H9 (cell line): Measurements from ENCODE around the gene CD2. TPM values are rescaled to one million over a fixed set of nuclear protein-coding genes. Genes with fewer than 3 reads are reported as not detected.

Experiments used
- DNase-seq: peaks from one replicate; pipeline ENCODE4 v3.0.0-alpha.2; 2017
- H2AFZ ChIP-seq: one replicate; pipeline ENCODE4 v1.6.1; 2013; ENCODE audit warnings: mild to moderate bottlenecking, low read length, control low read depth, moderate library complexity
- H2AK5ac ChIP-seq: 2 replicates; pipeline ENCODE4 v1.6.1; 2013; ENCODE audit warnings: low read length, control low read depth, mixed read lengths; ENCODE audit not compliant: insufficient read length
- H2BK120ac ChIP-seq: one replicate; pipeline ENCODE4 v1.6.1; 2013; ENCODE audit warnings: low read depth, mild to moderate bottlenecking, low read length, control low read depth, inconsistent platforms; ENCODE audit not compliant: poor library complexity, severe bottlenecking
- H2BK12ac ChIP-seq: 2 replicates; pipeline ENCODE4 v1.6.1; 2013; ENCODE audit warnings: low read length, control low read depth, mixed read lengths, low read depth; ENCODE audit not compliant: insufficient read length
- H2BK15ac ChIP-seq: 2 replicates; pipeline ENCODE4 v1.6.1; 2013; ENCODE audit warnings: low read depth, low read length, control low read depth
- H2BK20ac ChIP-seq: one replicate; pipeline ENCODE4 v1.6.1; 2013; ENCODE audit warnings: low read depth, mild to moderate bottlenecking, low read length, control low read depth, inconsistent platforms; ENCODE audit not compliant: poor library complexity, severe bottlenecking
- H2BK5ac ChIP-seq: 2 replicates; pipeline ENCODE4 v1.6.1; 2013; ENCODE audit warnings: low read length, control low read depth, mixed read lengths; ENCODE audit not compliant: insufficient read length
- H3K14ac ChIP-seq: 2 replicates; pipeline ENCODE4 v1.6.1; 2013; ENCODE audit warnings: low read length, control low read depth; ENCODE audit not compliant: insufficient read depth
- H3K18ac ChIP-seq: 2 replicates; pipeline ENCODE4 v1.6.1; 2013; ENCODE audit warnings: low read depth, mild to moderate bottlenecking, mixed read lengths, low read length, control low read depth; ENCODE audit not compliant: insufficient read length
- H3K23ac ChIP-seq: 2 replicates; pipeline ENCODE4 v1.6.1; 2013; ENCODE audit warnings: low read length, control low read depth, mixed read lengths, low read depth; ENCODE audit not compliant: insufficient read length
- H3K23me2 ChIP-seq: 2 replicates; pipeline ENCODE4 v1.6.1; 2013; ENCODE audit warnings: low read depth, mild to moderate bottlenecking, mixed read lengths, low read length, control low read depth; ENCODE audit not compliant: insufficient read length, poor library complexity, severe bottlenecking
- H3K27ac ChIP-seq: 2 replicates; pipeline ENCODE4 v1.5.1; 2013; ENCODE audit warnings: low read length, control low read depth, mixed read lengths, low read depth; ENCODE audit not compliant: insufficient read length
- H3K27me3 ChIP-seq: 2 replicates; pipeline ENCODE4 v1.6.1; 2013; ENCODE audit warnings: low read length, control low read depth, inconsistent platforms; ENCODE audit not compliant: insufficient read depth
- H3K4ac ChIP-seq: 2 replicates; pipeline ENCODE4 v1.6.1; 2013; ENCODE audit warnings: low read depth, mild to moderate bottlenecking, control low read depth, inconsistent platforms, low read length, moderate library complexity
- H3K4me1 ChIP-seq: 2 replicates; pipeline ENCODE4 v1.6.1; 2013; ENCODE audit warnings: low read length, control low read depth, inconsistent platforms; ENCODE audit not compliant: insufficient read depth
- H3K4me2 ChIP-seq: 2 replicates; pipeline ENCODE4 v1.6.1; 2013; ENCODE audit warnings: low read length, control low read depth, mixed read lengths; ENCODE audit not compliant: insufficient read length, insufficient read depth
- H3K56ac ChIP-seq: 2 replicates; pipeline ENCODE4 v1.6.1; 2013; ENCODE audit warnings: low read depth, mild to moderate bottlenecking, mixed read lengths, low read length, control low read depth; ENCODE audit not compliant: insufficient read length
- H3K79me1 ChIP-seq: 2 replicates; pipeline ENCODE4 v1.6.1; 2013; ENCODE audit warnings: low read depth, mild to moderate bottlenecking, moderate library complexity, low read length, control low read depth, inconsistent platforms; ENCODE audit not compliant: insufficient read depth, poor library complexity, severe bottlenecking
- H3K79me2 ChIP-seq: 2 replicates; pipeline ENCODE4 v1.6.1; 2013; ENCODE audit warnings: low read length, control low read depth, inconsistent platforms; ENCODE audit not compliant: insufficient read depth
- H3K9ac ChIP-seq: 2 replicates; pipeline ENCODE4 v1.6.1; 2013; ENCODE audit warnings: low read length, control low read depth, mixed read lengths; ENCODE audit not compliant: insufficient read length; ENCODE audit errors: extremely low read depth
- H3K9me3 ChIP-seq: one replicate; pipeline ENCODE4 v1.6.1; 2013; ENCODE audit warnings: low read depth, low read length, inconsistent platforms; ENCODE audit not compliant: control insufficient read depth
- H3T11ph ChIP-seq: one replicate; pipeline ENCODE4 v1.6.1; 2013; ENCODE audit warnings: mild to moderate bottlenecking, low read length, control low read depth, inconsistent platforms
- H4K20me1 ChIP-seq: one replicate; pipeline ENCODE4 v1.6.1; 2013; ENCODE audit not compliant: control insufficient read depth, insufficient read length, insufficient read depth
- H4K5ac ChIP-seq: 2 replicates; pipeline ENCODE4 v1.6.1; 2013; ENCODE audit warnings: low read depth, mild to moderate bottlenecking, mixed read lengths, low read length, control low read depth; ENCODE audit not compliant: insufficient read length
- H4K8ac ChIP-seq: replicated peaks from 2 replicates; pipeline ENCODE4 v1.6.1; 2013; ENCODE audit warnings: low read length, control low read depth, mixed read lengths, low read depth; ENCODE audit not compliant: insufficient read length
- H4K91ac ChIP-seq: 2 replicates; pipeline ENCODE4 v1.6.1; 2013; ENCODE audit warnings: low read depth, mild to moderate bottlenecking, moderate library complexity, mixed read lengths, low read length, control low read depth; ENCODE audit not compliant: insufficient read length
- H3K27ac Mint-ChIP-seq, 3 experiments: 2 replicates in 2 of 3; 3 replicates in 1 of 3; pipeline ENCODE4 v1.8.0; 2020 to 2021; ENCODE audit warnings: mixed read lengths in 3 of 3, mild to moderate bottlenecking in 1 of 3, moderate library complexity in 1 of 3
- H3K27me3 Mint-ChIP-seq: 2 replicates; pipeline ENCODE4 v1.8.0; 2021; ENCODE audit warnings: low read depth, mild to moderate bottlenecking, moderate library complexity, mixed read lengths
- H3K36me3 Mint-ChIP-seq, 3 experiments: 2 replicates in 2 of 3; 3 replicates in 1 of 3; pipeline ENCODE4 v1.8.0; 2020 to 2021; ENCODE audit warnings: low read depth in 3 of 3, mixed read lengths in 3 of 3; ENCODE audit not compliant: insufficient read depth in 1 of 3
- H3K4me1 Mint-ChIP-seq, 2 experiments: 2 replicates each; pipeline ENCODE4 v1.8.0; 2020; ENCODE audit warnings: mixed read lengths in 2 of 2
- H3K4me3 Mint-ChIP-seq, 2 experiments: 2 replicates in 1 of 2; 3 replicates in 1 of 2; pipeline ENCODE4 v1.8.0; 2020 to 2021; ENCODE audit warnings: mild to moderate bottlenecking in 2 of 2, mixed read lengths in 2 of 2, moderate library complexity in 1 of 2
- H3K9me3 Mint-ChIP-seq, 2 experiments: 2 replicates in 1 of 2; 3 replicates in 1 of 2; pipeline ENCODE4 v1.8.0; 2020; ENCODE audit warnings: mild to moderate bottlenecking in 2 of 2, mixed read lengths in 2 of 2, moderate library complexity in 1 of 2
- CTCF ChIP-seq: fragments of 200-600 bp; sonication (generic); conservative IDR thresholded peaks from 3 replicates; pipeline ENCODE4 v1.8.0; 2021; ENCODE audit warnings: antibody characterized with exemption, mild to moderate bottlenecking
- whole genome bisulfite sequencing: extraction: QIAGEN DNeasy Blood & Tissue Kit; methylation state at CpG from one replicate; pipeline ENCODE4 v1.1.7; 2013; ENCODE audit warnings: missing lambda C conversion rate, low lambda C conversion rate, mixed read lengths; ENCODE audit not compliant: insufficient read length; ENCODE audit errors: extremely low coverage; 5-methylcytosine and 5-hydroxymethylcytosine counted together
- total RNA-seq: library from RNA; stranded (reverse); gene quantifications from 2 replicates; pipeline ENCODE4 v1.2.1, GENCODE V29; 2021

CD2 gene
- total RNA-seq, 1 experiment from 2014 or later, result not detected

DNA sequence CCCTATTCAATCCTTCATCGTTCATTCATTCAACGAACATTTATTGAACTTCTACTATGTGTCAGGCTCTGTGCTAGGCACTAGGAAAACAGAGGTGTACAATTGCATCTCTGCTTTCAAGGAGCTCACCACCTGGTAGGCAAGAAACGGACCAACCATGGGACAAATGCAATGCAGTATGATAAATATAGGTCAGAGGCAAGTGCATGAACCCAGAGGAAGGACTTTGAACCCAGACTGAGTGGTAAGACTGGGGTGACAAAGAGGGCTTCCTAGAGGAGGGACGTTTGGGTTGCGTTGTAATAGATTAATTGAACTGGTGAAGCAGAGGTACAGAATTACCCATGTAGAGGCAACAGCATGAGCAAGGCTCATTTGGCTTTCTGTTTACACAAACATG is 16.4 kb downstream of the CD2 start:
- Histone ChIP-seq H3K56ac (no peak overlapping the region), H2AFZ (no peak overlapping the region), H4K8ac (no peak overlapping the region), H4K20me1 (no peaks in the 10 kb centered on the region), H3K79me1 (no peaks in the 10 kb centered on the region), H4K5ac (no peak overlapping the region), H3K27me3 (no peaks in the 10 kb centered on the region), H2BK12ac (no peak overlapping the region), H3K4me2 (no peak overlapping the region), H3K9ac (no peak overlapping the region), H2AK5ac (no peak overlapping the region), H2BK120ac (no peak overlapping the region), H2BK20ac (no peak overlapping the region), H3K4me1 (no peaks in the 10 kb centered on the region), H3K23me2 (no peaks in the 10 kb centered on the region), H3K4ac (no peak overlapping the region), H2BK15ac (no peak overlapping the region), H3K9me3 (no peaks in the 10 kb centered on the region), H3K18ac (no peak overlapping the region), H3K23ac (no peak overlapping the region), H3K79me2 (no peaks in the 10 kb centered on the region), H2BK5ac (no peak overlapping the region), H3K27ac (no peak overlapping the region), H3K14ac (no peak overlapping the region), H3T11ph (no peak overlapping the region), H4K91ac (no peak overlapping the region)
- Mint-ChIP-seq H3K36me3 (no peaks in the 10 kb centered on the region; a peak in 2 of 7 replicates), H3K4me3 (no peak overlapping the region), H3K4me1 (peaks cover 6% of the 10 kb centered on the region in 2 experiments; a peak in 3 of 4 replicates), H3K27me3 (no peaks in the 10 kb centered on the region; the same call in 1 of the 2 replicates), H3K9me3 (peaks cover 6 to 11% of the 10 kb centered on the region in 2 experiments), H3K27ac (no peak overlapping the region)
- TF ChIP-seq CTCF, result no peak
- DNase-seq, result no peak
- WGBS, result 100% methylated on average over 2 of the region's 5 CpGs
